GM20000 (cell line): Measurements from ENCODE around the gene TTF2.
"Not testable (repeated sequence)": the region's sequence is repeated elsewhere in the genome, so short reads cannot be mapped to it uniquely, and the experiment has no call there.

Experiments used
- DNase-seq: peaks from one replicate; pipeline ENCODE4 v3.0.0; 2012; ENCODE audit warnings: low spot score
- CTCF ChIP-seq: IDR thresholded peaks from 2 replicates; pipeline ENCODE4 v1.5.1; 2012; ENCODE audit warnings: mild to moderate bottlenecking, control low read depth; ENCODE audit errors: extremely low read depth, missing control alignments

TTF2 gene

GRCh38 chr1:117112047-117112717, 52.1 kb downstream of the TTF2 start:
- no peak for DNase-seq
- no peak for TF ChIP-seq CTCF

GRCh38 chr1:117113199-117113598, 53.1 kb downstream of the TTF2 start:
- TF ChIP-seq CTCF = no peak
- DNase-seq = no peak

GRCh38 chr1:117114877-117115276, 54.8 kb downstream of the TTF2 start:
- DNase-seq = no peak
- no peak for TF ChIP-seq CTCF

- TF ChIP-seq CTCF = no peak
- no peak for DNase-seq
These were observed 56.1 kb downstream of the TTF2 start for GRCh38 chr1:117116090-117116783.

GRCh38 chr1:117116784-117117130, 56.6 kb downstream of the TTF2 start:
- TF ChIP-seq CTCF = no peak
- no peak for DNase-seq

- TF ChIP-seq CTCF = no peak
- DNase-seq = no peak
These were observed 57.6 kb downstream of the TTF2 start for GRCh38 chr1:117117697-117118096.

GRCh38 chr1:117118137-117118536, 58.0 kb downstream of the TTF2 start:
- no peak for TF ChIP-seq CTCF
- DNase-seq = no peak

GRCh38 chr1:117119144-117119543, 59.0 kb downstream of the TTF2 start:
- DNase-seq = not testable (repeated sequence)
